T-helper 1 cell treated with Interleukin-12 subunit alpha and Interleukin-12 subunit beta and Interleukin-4 antibody, amounts not matched to agents 30 ng/mL and 1 ng/mL, for 36 hours (primary cell): Measurements from ENCODE around the gene IMP4. TPM values are rescaled to one million over a fixed set of nuclear protein-coding genes. Genes with fewer than 3 reads are reported as not detected.

ENCODE experiments used
- intact Hi-C: fragments of 100-400 bp; cut with micrococcal nuclease; formaldehyde crosslinking; loops from one replicate; pipeline ENCODE4 v1.15.1; 2024
- total RNA-seq: library from RNA; stranded (reverse); gene quantifications from 2 replicates; pipeline ENCODE4 v1.2.3, GENCODE V29; 2022

The IMP4 gene
- total RNA-seq, 1 donor from 2014 or later, result 79.3 TPM

DNA sequence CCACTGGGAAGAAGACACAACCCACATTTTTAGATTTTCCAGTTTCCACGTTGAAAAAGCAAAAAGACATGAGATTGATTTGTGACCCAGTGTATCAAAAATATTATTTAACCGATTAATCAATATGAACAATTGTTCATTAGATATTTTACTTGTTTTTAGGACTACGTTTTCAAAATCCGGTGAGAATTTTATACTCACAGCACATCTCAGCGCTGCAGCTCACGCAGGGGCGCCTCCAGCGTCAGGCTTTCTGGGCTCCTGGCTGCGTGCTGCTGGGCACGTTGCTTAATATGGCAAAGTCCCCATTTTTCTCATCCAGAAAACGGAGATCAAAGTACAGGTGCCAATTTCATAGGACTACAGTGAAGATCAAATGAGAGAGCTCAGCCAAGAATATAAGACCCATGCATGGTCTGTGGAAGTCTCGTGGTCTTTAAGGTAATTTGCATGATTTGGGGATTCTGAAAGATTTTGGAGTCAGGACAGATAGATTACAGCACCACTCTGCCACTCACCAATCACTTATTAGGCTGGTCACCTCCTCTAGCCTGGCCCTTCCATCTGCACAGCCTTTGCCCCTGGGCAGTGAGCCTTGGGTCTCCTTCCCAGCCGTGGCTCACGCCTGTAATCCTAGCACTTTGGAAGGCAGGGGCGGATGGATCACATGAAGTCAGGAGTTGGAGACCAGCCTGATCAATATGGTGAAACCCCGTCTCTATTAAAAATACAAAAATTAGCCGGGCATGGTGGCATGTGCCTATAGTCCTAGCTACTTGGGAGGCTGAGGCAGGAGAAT is 49.4 kb downstream of the IMP4 start:
- intact Hi-C loops, result loop anchor here (1.0 kb wide), 4 partner anchors 20 to 515 kb away; partner anchors contain the start of gene IMP4

GRCh38 chr2:130393318-130393910 is 50.7 kb downstream of the IMP4 start:
- intact Hi-C loops, result no loop called here

Other genes starting within 250 kb of the IMP4 start
- gene POTEF, start 213.7 kb upstream of the IMP4 start, total RNA-seq, result not detected in 2 replicates
- gene CCDC74B, start 197.8 kb upstream of the IMP4 start, total RNA-seq, result 1.5 and 1.7 TPM in 2 replicates
- gene SMPD4, start 161.3 kb upstream of the IMP4 start, total RNA-seq, result 70.9 and 72.7 TPM in 2 replicates
- gene MZT2B, start 160.6 kb upstream of the IMP4 start, total RNA-seq, result 290 and 302 TPM in 2 replicates
- not detected in 2 replicates for gene TUBA3E, start 144.5 kb upstream of the IMP4 start, total RNA-seq
- 86.2 and 87.0 TPM in 2 replicates for gene PTPN18, start 13.2 kb downstream of the IMP4 start, total RNA-seq
- gene POTEI, start 166.4 kb downstream of the IMP4 start, total RNA-seq, result not detected in 2 replicates
- not detected in 2 replicates for gene CFC1B, start 178.3 kb downstream of the IMP4 start, total RNA-seq